ENCODE results near the gene DHX40. TPM values are rescaled to one million over a fixed set of nuclear protein-coding genes. Genes with fewer than 3 reads are reported as not detected.
"Not testable (repeated sequence)": the region's sequence is repeated elsewhere in the genome, so short reads cannot be mapped to it uniquely, and the experiment has no call there.

The DHX40 gene
- total RNA-seq, 3 donors from 2014 or later, result 18.1 to 27.8 (median 19.8) TPM

DNA sequence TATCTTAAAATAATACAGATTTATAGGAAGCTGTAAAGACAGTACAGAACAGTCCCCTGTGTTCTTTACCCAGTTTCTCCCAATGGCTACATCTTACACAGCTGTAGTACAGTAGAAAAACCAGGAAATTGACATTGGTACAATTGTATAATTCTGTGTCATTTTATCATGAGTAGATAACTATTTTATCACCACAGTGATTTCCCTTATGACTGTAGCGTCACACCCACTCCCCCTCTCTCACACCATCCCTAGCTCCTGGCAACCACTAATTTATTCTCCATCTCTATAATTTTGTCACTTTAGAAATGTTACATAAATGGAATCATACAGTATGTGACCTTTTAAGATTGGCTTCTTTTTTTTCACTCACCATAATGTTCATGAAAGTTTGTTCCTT lies 85.2 kb downstream of the DHX40 start:
- no peaks in the 10 kb centered on the region for H3K4me1 ChIP-seq (ENCODE audit: low read depth)
- TF ChIP-seq, protein P1, sequence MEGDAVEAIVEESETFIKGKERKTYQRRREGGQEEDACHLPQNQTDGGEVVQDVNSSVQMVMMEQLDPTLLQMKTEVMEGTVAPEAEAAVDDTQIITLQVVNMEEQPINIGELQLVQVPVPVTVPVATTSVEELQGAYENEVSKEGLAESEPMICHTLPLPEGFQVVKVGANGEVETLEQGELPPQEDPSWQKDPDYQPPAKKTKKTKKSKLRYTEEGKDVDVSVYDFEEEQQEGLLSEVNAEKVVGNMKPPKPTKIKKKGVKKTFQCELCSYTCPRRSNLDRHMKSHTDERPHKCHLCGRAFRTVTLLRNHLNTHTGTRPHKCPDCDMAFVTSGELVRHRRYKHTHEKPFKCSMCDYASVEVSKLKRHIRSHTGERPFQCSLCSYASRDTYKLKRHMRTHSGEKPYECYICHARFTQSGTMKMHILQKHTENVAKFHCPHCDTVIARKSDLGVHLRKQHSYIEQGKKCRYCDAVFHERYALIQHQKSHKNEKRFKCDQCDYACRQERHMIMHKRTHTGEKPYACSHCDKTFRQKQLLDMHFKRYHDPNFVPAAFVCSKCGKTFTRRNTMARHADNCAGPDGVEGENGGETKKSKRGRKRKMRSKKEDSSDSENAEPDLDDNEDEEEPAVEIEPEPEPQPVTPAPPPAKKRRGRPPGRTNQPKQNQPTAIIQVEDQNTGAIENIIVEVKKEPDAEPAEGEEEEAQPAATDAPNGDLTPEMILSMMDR (IDR thresholded peaks at IDR 0.05), result no peak
- H3K9me3 ChIP-seq, result no peaks in the 10 kb centered on the region
- H3K4me3 ChIP-seq, result no peak overlapping the region
- DNase-seq, result no peak
- intact Hi-C loops (cut with DNase I, micrococcal nuclease), result no loop called here
- no peak for ATAC-seq
- H3K36me3 ChIP-seq (ENCODE audit: low read depth), result peaks cover 21% of the 10 kb centered on the region

DNA sequence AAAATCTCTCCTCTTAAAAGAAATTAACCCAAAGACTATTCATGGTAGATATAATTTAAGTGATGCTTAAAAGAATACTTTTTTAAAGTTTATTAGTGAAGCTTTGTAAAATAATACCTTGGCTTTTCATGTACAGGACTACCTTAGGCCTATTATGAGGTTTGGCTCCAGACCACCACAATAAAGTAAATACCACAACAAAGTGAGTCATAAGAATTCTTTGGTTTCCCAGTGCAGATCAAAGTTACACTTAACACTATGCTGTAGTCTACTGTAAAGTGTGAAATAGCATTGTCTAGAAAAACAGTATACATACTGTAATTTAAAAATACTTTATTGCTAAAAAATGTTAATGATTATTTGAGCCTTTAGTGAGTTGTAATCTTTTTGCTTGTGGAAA lies 85.9 kb downstream of the DHX40 start:
- no peaks in the 10 kb centered on the region for H3K4me1 ChIP-seq (ENCODE audit: low read depth)
- H3K4me3 ChIP-seq, result no peak overlapping the region
- no peak for DNase-seq
- intact Hi-C loops (cut with DNase I, micrococcal nuclease), result no loop called here
- ATAC-seq, result no peak
- TF ChIP-seq, protein P1 (IDR thresholded peaks at IDR 0.05), result no peak
- H3K9me3 ChIP-seq, result no peaks in the 10 kb centered on the region
- H3K36me3 ChIP-seq (ENCODE audit: low read depth), result peaks cover 28% of the 10 kb centered on the region

DNA sequence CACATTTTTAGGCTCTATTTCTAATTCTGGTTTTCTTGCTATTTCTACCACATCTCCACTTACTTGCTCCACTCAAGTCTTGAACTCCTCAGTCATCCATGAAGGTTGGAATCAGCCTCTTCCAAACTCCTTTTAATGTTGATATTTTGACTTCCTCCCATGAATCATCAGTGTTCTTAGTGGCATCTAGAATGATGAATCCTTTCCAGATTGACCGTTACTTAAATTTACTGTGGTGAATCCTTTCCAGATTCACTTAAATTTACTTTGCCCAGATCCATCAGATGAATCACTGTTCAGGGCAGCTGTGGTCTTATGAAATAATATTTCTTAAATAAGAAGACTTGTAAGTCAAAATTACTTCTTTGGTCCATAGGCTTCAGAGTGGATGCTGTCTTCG lies 86.7 kb downstream of the DHX40 start:
- no peak overlapping the region for H3K4me3 ChIP-seq
- intact Hi-C loops (cut with DNase I, micrococcal nuclease), result no loop called here
- H3K9me3 ChIP-seq, result no peaks in the 10 kb centered on the region
- no peaks in the 10 kb centered on the region for H3K4me1 ChIP-seq (ENCODE audit: low read depth)
- ATAC-seq (no peak), DNase-seq (no peak)
- H3K36me3 ChIP-seq (ENCODE audit: low read depth), result peaks cover 25% of the 10 kb centered on the region
- TF ChIP-seq, protein P1 (IDR thresholded peaks at IDR 0.05), result no peak

DNA sequence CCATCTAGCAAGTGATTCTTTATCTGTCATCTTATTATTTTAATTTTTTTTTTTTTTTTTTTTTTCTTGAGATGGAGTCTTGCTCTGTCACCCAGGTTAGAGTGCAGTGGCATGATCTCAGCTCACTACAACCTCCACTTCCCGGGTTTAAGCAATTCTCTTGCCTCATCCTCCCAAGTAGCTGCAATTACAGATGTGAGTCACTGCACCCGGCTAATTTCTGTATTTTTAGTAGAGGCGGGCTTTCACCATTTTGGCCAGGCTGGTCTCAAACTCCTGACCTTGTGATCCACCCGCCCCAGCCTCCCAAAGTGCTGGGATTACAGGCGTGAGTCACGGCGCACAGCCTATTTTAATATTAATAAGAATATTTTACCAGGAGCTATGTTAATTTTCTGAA lies 91.2 kb downstream of the DHX40 start:
- peaks cover 13% of the 10 kb centered on the region for H3K36me3 ChIP-seq (ENCODE audit: low read depth)
- DNase-seq; ATAC-seq; H3K4me3 ChIP-seq; intact Hi-C loops (cut with DNase I, micrococcal nuclease); H3K4me1 ChIP-seq (ENCODE audit: low read depth); H3K9me3 ChIP-seq: not testable (repeated sequence)

Other genes starting within 250 kb of the DHX40 start
- 10 to 100 TPM; 29.6 to 33.8 (median 32.8) TPM for gene YPEL2, start 234.0 kb upstream of the DHX40 start, total RNA-seq
- 100 to 1,000 TPM; 264 to 306 (median 286) TPM for gene CLTC, start 54.3 kb downstream of the DHX40 start, total RNA-seq
- 10 to 100 TPM; 17.0 to 20.4 (median 20.2) TPM for gene PTRH2, start 141.8 kb downstream of the DHX40 start, total RNA-seq
- gene VMP1, start 142.0 kb downstream of the DHX40 start, total RNA-seq, result 100 to 1,000 TPM; 257 to 361 (median 266) TPM